H1 (cell line): ENCODE measurements around the gene ELMO3.

ENCODE experiments used
- CTCF ChIP-seq, 3 experiments: IDR thresholded peaks; 1 replicate in 2 of 3; 2 replicates in 1 of 3; pipeline versions ENCODE4 v1.5.1 to v1.6.1; 2011; ENCODE audit warnings: low read length in 3 of 3, mild to moderate bottlenecking in 3 of 3, inconsistent platforms in 2 of 3, low read depth in 1 of 3, moderate library complexity in 1 of 3; ENCODE audit not compliant: insufficient read depth in 1 of 3; ENCODE audit errors: control extremely low read depth in 1 of 3
- HDAC2 ChIP-seq, 2 experiments: fragments of 300-600 bp in 1 of 2; sonication (generic) in 1 of 2; IDR thresholded peaks; 2 replicates each; pipeline ENCODE4 v1.6.1; 2011 to 2012; ENCODE audit warnings: low read depth in 2 of 2, low read length in 2 of 2, mild to moderate bottlenecking in 2 of 2, moderate library complexity in 2 of 2, borderline replicate concordance in 1 of 2, inconsistent platforms in 1 of 2
- JUND ChIP-seq: IDR thresholded peaks from 2 replicates; pipeline ENCODE4 v1.6.1; 2011; ENCODE audit warnings: mild to moderate bottlenecking, improper control_type of control experiment, low read length
- MAX ChIP-seq: IDR thresholded peaks from 2 replicates; pipeline ENCODE4 v1.6.1; 2012; ENCODE audit warnings: inconsistent platforms
- POLR2A ChIP-seq, 2 experiments: IDR thresholded peaks; 1 replicate in 1 of 2; 2 replicates in 1 of 2; pipeline ENCODE4 v1.6.1; 2011; ENCODE audit warnings: low read depth in 2 of 2, low read length in 2 of 2, mild to moderate bottlenecking in 2 of 2; ENCODE audit errors: control extremely low read depth in 1 of 2
- POLR2AphosphoS5 ChIP-seq: IDR thresholded peaks from 2 replicates; pipeline ENCODE4 v1.6.1; 2011; ENCODE audit warnings: low read depth, low read length
- RNF2 ChIP-seq: fragments of 200-900, 300-1000 bp; sonication (generic); IDR thresholded peaks from 2 replicates; pipeline ENCODE4 v1.7.1; 2016; ENCODE audit warnings: borderline replicate concordance, low read depth, mild to moderate bottlenecking, antibody characterized with exemption, low read length; ENCODE audit not compliant: poor library complexity, severe bottlenecking; ENCODE audit errors: missing control alignments
- TF ChIP-seq, protein P1 (sequence below): IDR thresholded peaks from 2 replicates; pipeline ENCODE4 v1.6.1; 2011; ENCODE audit warnings: low read length, improper control_type of control experiment

- no peak for TF ChIP-seq CTCF (IDR thresholded peaks at IDR 0.05; ENCODE audit: control extremely low read depth in 1 of 3, insufficient read depth in 1 of 3, low read depth in 1 of 3, low read length in 3 of 3)
- TF ChIP-seq, protein P1, sequence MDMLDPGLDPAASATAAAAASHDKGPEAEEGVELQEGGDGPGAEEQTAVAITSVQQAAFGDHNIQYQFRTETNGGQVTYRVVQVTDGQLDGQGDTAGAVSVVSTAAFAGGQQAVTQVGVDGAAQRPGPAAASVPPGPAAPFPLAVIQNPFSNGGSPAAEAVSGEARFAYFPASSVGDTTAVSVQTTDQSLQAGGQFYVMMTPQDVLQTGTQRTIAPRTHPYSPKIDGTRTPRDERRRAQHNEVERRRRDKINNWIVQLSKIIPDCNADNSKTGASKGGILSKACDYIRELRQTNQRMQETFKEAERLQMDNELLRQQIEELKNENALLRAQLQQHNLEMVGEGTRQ, result no peak
- no peak for TF ChIP-seq POLR2A (IDR thresholded peaks at IDR 0.05; ENCODE audit: control extremely low read depth in 1 of 2, low read depth in 2 of 2, low read length in 2 of 2)
- TF ChIP-seq HDAC2 (IDR thresholded peaks at IDR 0.05; ENCODE audit: borderline replicate concordance in 1 of 2, low read depth in 2 of 2, low read length in 2 of 2), result no peak
- TF ChIP-seq JUND, result no peak
- no peak for TF ChIP-seq POLR2AphosphoS5
- TF ChIP-seq RNF2, result no peak
- TF ChIP-seq MAX, result no peak
Observed at GRCh38 chr16:67157892-67158635, 40.9 kb upstream of the ELMO3 start.
